Liver (tissue), 9 donors: ENCODE measurements around the gene CPLX3. TPM values are rescaled to one million over a fixed set of nuclear protein-coding genes. Genes with fewer than 3 reads are reported as not detected.

Experiments used
- DNase-seq: peaks from one replicate; pipeline ENCODE4 v3.0.0-alpha.2; 2017; ENCODE audit warnings: low spot score
- H3K27ac ChIP-seq, 2 donors: one replicate each; pipeline ENCODE4 v1.7.0; 2013; ENCODE audit warnings: inconsistent platforms in 2 of 2, low read length in 2 of 2, control low read depth in 1 of 2, low read depth in 1 of 2, mild to moderate bottlenecking in 1 of 2
- H3K27me3 ChIP-seq, 4 donors: one replicate each; pipeline versions ENCODE4 v1.6.1 to v1.7.0; 2013; ENCODE audit warnings: low read length in 3 of 4, inconsistent platforms in 1 of 4, mild to moderate bottlenecking in 1 of 4, moderate library complexity in 1 of 4; ENCODE audit not compliant: control insufficient read depth in 4 of 4, insufficient read depth in 4 of 4
- H3K36me3 ChIP-seq, 4 donors: one replicate each; pipeline versions ENCODE4 v1.6.1 to v1.7.0; 2013; ENCODE audit warnings: low read length in 3 of 4, mild to moderate bottlenecking in 3 of 4, low read depth in 1 of 4, moderate library complexity in 1 of 4; ENCODE audit not compliant: control insufficient read depth in 4 of 4, insufficient read depth in 3 of 4
- H3K4me1 ChIP-seq, 4 donors: one replicate each; pipeline versions ENCODE4 v1.6.1 to v1.7.0; 2013; ENCODE audit warnings: low read length in 3 of 4, mild to moderate bottlenecking in 3 of 4, moderate library complexity in 1 of 4; ENCODE audit not compliant: control insufficient read depth in 4 of 4, insufficient read depth in 4 of 4
- H3K4me3 ChIP-seq, 3 donors: one replicate each; pipeline versions ENCODE4 v1.6.1 to v1.7.0; 2013; ENCODE audit warnings: low read length in 3 of 3, control low read depth in 1 of 3, low read depth in 1 of 3, mild to moderate bottlenecking in 1 of 3
- H3K9ac ChIP-seq, 2 donors: one replicate each; pipeline ENCODE4 v1.7.0; 2013; ENCODE audit warnings: low read length in 2 of 2, mild to moderate bottlenecking in 2 of 2, moderate library complexity in 2 of 2, control low read depth in 1 of 2, low read depth in 1 of 2
- H3K9me3 ChIP-seq, 4 donors: one replicate each; pipeline versions ENCODE4 v1.6.1 to v1.7.0; 2013; ENCODE audit warnings: low read length in 3 of 4; ENCODE audit not compliant: control insufficient read depth in 4 of 4
- CTCF ChIP-seq: fragments of 150-350 bp; IDR thresholded peaks from 2 replicates; pipeline ENCODE4 v1.5.1; 2017; ENCODE audit warnings: improper control_type of control experiment, low read depth, low read length; ENCODE audit not compliant: missing input control
- EGR1 ChIP-seq, 2 donors: IDR thresholded peaks; 2 replicates each; pipeline ENCODE4 v1.6.1; 2016 to 2018; ENCODE audit warnings: antibody characterized with exemption in 2 of 2, low read depth in 2 of 2
- FOXA1 ChIP-seq: IDR thresholded peaks from 2 replicates; pipeline ENCODE4 v1.6.1; 2016; ENCODE audit warnings: antibody characterized with exemption
- FOXA2 ChIP-seq: IDR thresholded peaks from 2 replicates; pipeline ENCODE4 v1.6.1; 2016; ENCODE audit warnings: antibody characterized with exemption
- GABPA ChIP-seq, 2 donors: IDR thresholded peaks in 1 of 2; conservative IDR thresholded peaks in 1 of 2; 2 replicates each; pipeline ENCODE4 v1.6.1; 2016; ENCODE audit warnings: antibody characterized with exemption in 2 of 2, mild to moderate bottlenecking in 1 of 2, moderate library complexity in 1 of 2
- HNF4A ChIP-seq, 2 donors: conservative IDR thresholded peaks; 2 replicates each; pipeline ENCODE4 v1.6.1; 2016; ENCODE audit warnings: antibody characterized with exemption in 2 of 2, mild to moderate bottlenecking in 2 of 2
- MAX ChIP-seq: IDR thresholded peaks from 2 replicates; pipeline ENCODE4 v1.6.1; 2016; ENCODE audit warnings: antibody characterized with exemption
- REST ChIP-seq: IDR thresholded peaks from 2 replicates; pipeline ENCODE4 v1.6.1; 2016; ENCODE audit warnings: antibody characterized with exemption, mild to moderate bottlenecking
- SP1 ChIP-seq: IDR thresholded peaks from 2 replicates; pipeline ENCODE4 v1.6.1; 2018; ENCODE audit warnings: antibody characterized with exemption, mild to moderate bottlenecking
- TAF1 ChIP-seq: conservative IDR thresholded peaks from 2 replicates; pipeline ENCODE4 v1.6.1; 2016; ENCODE audit warnings: antibody characterized with exemption, mild to moderate bottlenecking
- YY1 ChIP-seq: IDR thresholded peaks from 2 replicates; pipeline ENCODE4 v1.6.1; 2016; ENCODE audit warnings: antibody characterized with exemption, mild to moderate bottlenecking
- ZBTB33 ChIP-seq: IDR thresholded peaks from 2 replicates; pipeline ENCODE4 v1.6.1; 2016; ENCODE audit warnings: antibody characterized with exemption
- WGBS: extraction: QIAGEN DNeasy Blood & Tissue Kit; methylation state at CpG from one replicate; pipeline ENCODE4 v1.1.7; 2013; 5-methylcytosine and 5-hydroxymethylcytosine counted together
- polyA plus RNA-seq, 2 donors: library from polyadenylated mRNA; stranded (reverse) in 1 of 2; unstranded in 1 of 2; fragments of 200-250 nt in 1 of 2; fragments of >200 nt in 1 of 2; fragmentation: Nextera tagmentation in 1 of 2; extraction: Ambion mirVana in 1 of 2; gene quantifications; one replicate each; pipeline versions ENCODE4 v1.2.1 to v1.2.3, GENCODE V29; 2013 to 2015
- total RNA-seq, 2 donors: library from RNA; depleted of rRNA; stranded (reverse); fragments of >200 nt; gene quantifications; one replicate each; pipeline ENCODE4 v1.2.3, GENCODE V29; 2014
- donor health status: healthy.
- donor health status: healthy.
- donor health status: healthy.
- donor health status: healthy.
- donor health status: healthy.

Gene CPLX3
- total and polyA plus RNA-seq, 4 donors: not detected

- no peak for TF ChIP-seq MAX
- no peak for TF ChIP-seq EGR1 (IDR thresholded peaks at IDR 0.05; ENCODE audit: low read depth in 2 of 2)
- TF ChIP-seq FOXA1: no peak
Measured at GRCh38 chr15:74824976-74825375, 1.5 kb upstream of the CPLX3 start (continued).

- no peak overlapping the region for H3K4me3 ChIP-seq
- TF ChIP-seq TAF1: no peak
- TF ChIP-seq MAX: no peak
- TF ChIP-seq YY1: no peak
- TF ChIP-seq ZBTB33: no peak
- TF ChIP-seq FOXA1: no peak
- no peak for TF ChIP-seq GABPA (IDR thresholded peaks at IDR 0.05 in 1 of 2, conservative IDR thresholded peaks at IDR 0.05 in 1 of 2)
- no peak for TF ChIP-seq EGR1 (IDR thresholded peaks at IDR 0.05; ENCODE audit: low read depth in 2 of 2)
- no peak for TF ChIP-seq FOXA2
- TF ChIP-seq CTCF: no peak
- TF ChIP-seq REST: no peak
- TF ChIP-seq SP1: no peak
- TF ChIP-seq HNF4A (conservative IDR thresholded peaks at IDR 0.05): no peak
- 62% methylated on average over 10 of the region's 10 CpGs for WGBS
Measured at GRCh38 chr15:74825866-74826265, 561 bp upstream of the CPLX3 start.

GRCh38 chr15:74826921-74827320, 494 bp downstream of the CPLX3 start:
- Histone ChIP-seq H3K4me1 (peaks cover 0 to 1% (median 0%) of the 10 kb centered on the region in 4 donors), H3K9me3 (no peaks in the 10 kb centered on the region), H3K36me3 (no peaks in the 10 kb centered on the region), H3K27ac (no peak overlapping the region), H3K4me3 (no peak overlapping the region), H3K27me3 (peaks cover 0 to 3% (median 1%) of the 10 kb centered on the region in 4 donors), H3K9ac (no peak overlapping the region)
- WGBS: 24% methylated on average over 21 of the region's 21 CpGs
- DNase-seq: no peak
- TF ChIP-seq SP1 (no peak), HNF4A (conservative IDR thresholded peaks at IDR 0.05) (no peak), FOXA2 (no peak), EGR1 (IDR thresholded peaks at IDR 0.05; ENCODE audit: low read depth in 2 of 2) (no peak)

More at GRCh38 chr15:74825866-74826265, 561 bp upstream of the CPLX3 start:
- H3K27me3 ChIP-seq: peaks cover 0 to 3% (median 1%) of the 10 kb centered on the region in 4 donors
- H3K9ac ChIP-seq: no peak overlapping the region
- peaks cover 0 to 1% (median 0%) of the 10 kb centered on the region in 4 donors for H3K4me1 ChIP-seq
- H3K36me3 ChIP-seq: no peaks in the 10 kb centered on the region
- DNase-seq: no peak
- H3K27ac ChIP-seq: no peak overlapping the region
- no peaks in the 10 kb centered on the region for H3K9me3 ChIP-seq
